HG03342 (cell line): ENCODE measurements around the gene BACH2.
"Not testable (repeated sequence)": the region's sequence is repeated elsewhere in the genome, so short reads cannot be mapped to it uniquely, and the experiment has no call there.

Experiments used
- ATAC-seq: cut with Tn5 transposase; IDR thresholded peaks from one replicate; pipeline ENCODE4 v1.9.1; 2021; ENCODE audit warnings: mild to moderate bottlenecking, moderate library complexity; ENCODE audit not compliant: unreplicated experiment

Gene BACH2

DNA sequence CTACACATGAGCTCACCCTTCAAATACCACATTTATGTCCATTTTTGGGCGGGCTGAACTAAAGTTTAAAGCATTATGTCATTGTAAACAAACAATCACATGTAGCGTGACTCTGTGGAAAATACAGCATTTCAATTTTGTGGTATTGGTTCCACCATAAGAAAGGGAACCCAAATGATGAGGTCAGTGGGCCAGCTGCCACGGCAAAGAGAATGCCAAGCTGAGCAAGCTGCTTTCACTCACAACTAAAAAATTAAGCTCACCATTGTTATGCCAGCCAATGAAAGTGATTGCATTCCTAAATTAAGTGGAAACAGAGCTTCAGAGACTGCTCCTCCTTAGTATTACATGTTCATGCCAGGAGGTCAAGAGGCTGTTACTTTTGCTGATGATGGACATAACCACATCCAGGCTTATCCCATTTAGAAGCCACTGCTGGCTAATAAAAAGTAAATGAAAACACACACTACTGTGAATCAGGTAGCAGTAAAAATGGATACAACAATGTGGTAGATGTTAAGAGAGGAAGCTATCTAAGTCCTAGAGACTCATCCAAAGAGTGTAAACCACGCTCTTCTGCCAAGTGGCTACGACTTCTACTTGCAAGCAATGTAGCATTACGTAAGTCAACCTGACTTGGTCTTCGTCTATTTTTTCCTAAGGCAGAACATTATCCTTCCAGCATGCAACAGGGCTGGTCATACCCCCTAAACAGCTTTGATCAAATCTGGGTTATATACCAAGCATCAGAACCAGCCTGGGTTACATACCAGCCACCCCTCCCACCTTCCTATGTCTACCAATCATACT lies 164.8 kb downstream of the BACH2 start:
- ATAC-seq = no peak

DNA sequence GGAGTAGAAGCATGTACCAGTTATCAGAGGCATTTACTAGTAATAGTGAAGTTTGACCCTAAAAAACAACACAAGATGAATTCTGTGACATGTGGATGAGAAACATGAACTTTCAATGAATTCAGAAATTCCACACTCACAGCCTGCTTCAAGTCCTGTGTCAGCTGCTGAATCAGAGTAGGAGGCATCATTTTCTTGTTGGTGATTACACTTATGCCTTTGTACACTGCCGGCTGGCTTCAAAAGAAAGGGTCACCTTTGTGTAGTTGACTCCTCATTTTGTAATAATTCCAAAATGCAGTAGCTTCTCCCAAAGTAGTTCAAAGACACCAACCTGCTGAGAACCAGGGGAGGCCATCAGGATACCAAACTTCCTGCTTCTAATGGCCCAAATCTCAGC lies 165.5 kb downstream of the BACH2 start:
- no peak for ATAC-seq

DNA sequence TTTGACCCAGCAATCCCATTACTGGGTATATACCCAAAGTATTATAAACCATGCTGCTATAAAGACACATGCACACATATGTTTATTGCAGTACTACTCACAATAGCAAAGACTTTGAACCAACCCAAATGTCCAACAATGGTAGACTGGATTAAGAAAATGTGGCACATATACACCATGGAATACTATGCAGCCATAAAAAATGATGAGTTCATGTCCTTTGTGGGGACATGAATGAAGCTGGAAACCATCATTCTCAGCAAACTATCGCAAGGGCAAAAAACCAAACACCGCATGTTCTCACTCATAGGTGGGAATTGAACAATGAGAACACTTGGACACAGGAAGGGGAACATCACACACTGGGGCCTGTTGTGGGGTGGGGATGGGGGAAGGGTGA lies 168.0 kb downstream of the BACH2 start:
- ATAC-seq = not testable (repeated sequence)

DNA sequence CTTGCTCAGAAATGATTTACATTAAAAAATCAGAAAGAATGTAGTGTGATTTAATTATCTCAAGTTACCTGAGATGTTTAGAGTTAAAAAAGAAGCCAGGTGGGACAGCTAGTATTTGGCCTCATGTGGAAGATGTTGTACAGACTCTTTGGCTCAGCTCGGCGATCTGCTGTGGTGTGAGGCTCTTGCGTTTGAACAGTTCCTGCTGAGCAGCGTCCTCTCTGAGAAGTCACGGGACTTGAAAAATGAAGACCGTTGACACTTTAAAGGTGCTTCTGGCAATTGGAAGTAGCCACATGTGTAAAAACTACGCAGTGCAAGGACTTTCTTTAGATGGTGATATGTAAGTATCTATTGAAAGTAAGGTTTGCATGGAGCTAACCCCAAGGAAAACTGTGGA lies 169.0 kb downstream of the BACH2 start:
- no peak for ATAC-seq

DNA sequence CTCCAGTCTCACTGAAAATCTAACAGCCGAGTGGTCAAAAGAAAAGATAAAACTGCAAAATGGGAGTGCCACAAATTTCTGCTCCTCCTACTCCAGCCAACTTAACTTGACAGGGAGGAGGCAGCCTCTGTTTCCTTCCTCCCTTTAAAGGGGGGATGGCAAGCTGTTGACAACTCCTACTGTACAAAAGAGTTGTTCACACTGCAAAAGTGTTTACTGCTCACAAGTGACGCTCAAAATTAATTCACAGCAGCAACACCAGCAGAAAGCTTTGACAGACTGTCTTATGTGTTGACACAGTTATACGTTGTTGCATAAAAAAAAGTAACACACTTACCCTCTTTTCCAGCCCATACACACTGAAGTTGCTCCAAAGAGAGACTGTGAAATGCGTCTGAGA lies 169.8 kb downstream of the BACH2 start:
- no peak for ATAC-seq

DNA sequence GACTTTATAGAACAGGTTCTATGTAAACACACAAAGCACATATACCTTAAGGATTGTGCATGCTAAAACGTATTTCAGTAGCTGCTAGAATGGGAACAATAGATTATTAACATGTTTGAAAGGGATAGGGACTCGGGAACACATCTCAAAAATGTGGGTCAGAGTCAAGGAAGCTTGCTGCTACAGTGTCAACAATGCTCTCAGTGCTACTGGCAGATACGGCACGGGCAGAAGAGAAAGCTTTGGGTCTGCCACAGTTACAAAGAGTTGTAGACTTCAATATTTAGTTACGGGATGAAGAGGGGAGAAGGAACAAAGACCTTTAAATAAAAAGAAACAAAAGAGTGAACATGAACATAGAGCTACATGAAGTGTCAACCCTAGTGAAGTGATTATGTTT lies 170.5 kb downstream of the BACH2 start:
- no peak for ATAC-seq

DNA sequence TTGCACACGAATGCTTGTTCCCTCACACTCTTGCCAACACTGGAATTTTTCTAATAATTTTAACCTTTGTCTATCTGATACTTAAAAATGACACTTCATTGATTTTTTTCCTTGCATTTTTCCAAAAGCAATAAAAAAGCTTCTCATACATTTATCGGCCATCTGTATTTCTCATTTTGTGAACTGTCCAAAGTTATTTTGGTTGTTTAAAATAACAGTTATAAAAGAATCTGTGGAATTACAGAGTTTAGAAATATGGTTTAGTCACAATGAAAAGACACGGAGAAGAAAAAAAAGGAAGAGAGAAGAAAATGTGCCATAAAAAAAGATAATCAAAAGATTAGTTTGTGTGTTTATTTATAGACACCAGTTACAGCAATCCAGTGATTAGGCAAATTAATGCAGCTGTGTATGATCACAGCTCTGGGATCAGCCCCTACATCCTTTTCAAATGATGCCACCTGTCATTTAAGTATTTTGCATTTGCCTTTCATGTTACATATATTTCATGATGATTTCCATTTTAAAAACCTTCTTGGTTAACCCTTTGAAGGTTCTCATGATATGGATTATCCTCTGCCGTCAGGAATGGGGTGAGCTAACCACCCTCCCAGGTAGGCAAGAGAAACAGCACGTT lies 171.7 kb downstream of the BACH2 start:
- ATAC-seq = no peak

DNA sequence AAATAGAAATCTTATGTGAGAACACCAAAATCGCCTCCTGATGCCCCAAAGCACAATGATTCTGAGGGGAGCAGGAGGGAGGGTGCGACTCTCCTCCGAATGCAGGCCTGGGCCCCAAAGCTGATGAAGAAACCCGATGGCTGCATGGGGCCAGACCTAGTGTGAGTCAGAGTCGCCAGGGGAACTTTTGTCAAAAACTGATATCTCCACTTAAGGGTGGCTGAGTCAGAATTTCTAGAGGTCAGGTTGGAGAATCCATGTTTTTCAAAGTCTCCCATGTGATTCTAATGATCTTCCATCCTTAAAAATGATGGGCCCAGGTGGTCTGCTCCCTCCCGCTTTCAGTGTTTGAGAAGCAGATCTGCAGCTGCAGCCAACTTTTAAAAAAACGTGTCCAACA lies 172.8 kb downstream of the BACH2 start:
- ATAC-seq = no peak

DNA sequence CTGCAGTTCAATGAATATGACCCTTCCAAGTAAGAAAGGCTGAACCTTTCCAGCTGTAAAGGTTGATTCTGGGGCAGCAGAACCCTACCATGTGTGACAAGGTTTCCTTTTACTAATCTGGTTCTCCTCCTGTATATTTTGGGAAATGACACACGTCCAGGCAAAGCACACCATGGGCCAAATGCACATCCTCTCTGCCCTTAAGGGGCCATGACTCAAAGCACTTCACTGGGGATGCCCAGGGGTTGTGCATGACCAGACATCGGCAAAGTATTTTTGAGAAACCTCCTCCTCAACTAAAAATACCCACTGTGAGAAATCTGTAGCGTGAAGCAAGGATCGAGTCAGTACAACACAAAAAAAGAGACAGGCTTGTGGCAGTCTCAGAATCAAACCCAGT lies 174.7 kb downstream of the BACH2 start:
- ATAC-seq = no peak

DNA sequence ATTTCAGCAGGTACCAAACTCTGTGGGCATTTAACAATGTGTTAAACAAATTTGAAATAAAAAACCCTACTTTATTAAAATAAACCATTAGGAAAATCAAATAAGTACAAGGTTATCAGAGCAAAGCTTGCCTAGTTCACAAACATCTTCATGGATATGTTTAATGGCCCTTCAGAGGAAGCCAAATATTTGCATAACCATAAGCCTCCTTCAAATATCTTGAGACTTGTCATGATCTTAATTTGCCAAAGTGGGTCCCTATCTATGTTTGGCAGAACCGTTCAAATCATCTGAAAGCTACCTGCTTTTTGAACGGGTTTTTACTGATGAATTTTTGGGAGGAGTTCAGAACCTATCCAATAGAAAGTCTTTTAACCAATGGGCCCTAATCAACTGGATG lies 176.3 kb downstream of the BACH2 start:
- no peak for ATAC-seq

DNA sequence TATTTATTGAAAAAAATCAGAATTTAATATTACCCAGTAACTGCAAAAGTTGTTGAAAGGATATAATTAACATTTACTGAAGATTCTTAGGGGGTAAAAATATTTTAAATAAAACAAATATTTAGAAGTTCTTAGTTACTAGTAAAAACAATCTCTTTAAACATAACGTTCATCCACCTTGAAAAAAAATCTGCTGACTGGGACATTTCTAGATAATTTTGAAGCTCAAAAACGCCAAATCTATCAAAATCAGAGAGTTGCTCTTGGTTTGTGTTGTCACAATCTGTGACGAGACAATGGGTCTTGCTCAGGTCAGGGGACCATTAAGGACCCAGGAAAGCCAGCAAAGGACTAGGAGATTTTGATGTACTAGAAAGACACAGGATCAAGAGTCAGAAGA lies 177.0 kb downstream of the BACH2 start:
- no peak for ATAC-seq

DNA sequence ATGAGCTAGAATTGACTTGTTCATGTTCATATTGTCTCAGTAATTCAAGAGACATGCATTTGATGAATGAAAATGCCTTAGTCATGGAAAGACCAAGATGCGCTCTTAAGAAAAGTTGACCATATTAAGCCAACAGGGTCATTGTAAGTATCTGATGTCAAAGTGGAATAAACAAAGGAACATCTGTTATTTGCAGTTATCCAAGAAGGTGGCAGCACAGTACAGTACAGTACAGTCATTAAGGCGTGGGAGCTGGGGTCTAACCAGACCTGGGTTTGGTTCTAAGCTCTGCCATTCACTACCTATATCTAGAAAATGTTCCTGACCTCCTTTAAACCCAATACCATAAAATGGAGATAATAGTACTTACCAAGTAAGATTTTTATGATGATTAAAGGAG lies 178.1 kb downstream of the BACH2 start:
- no peak for ATAC-seq

DNA sequence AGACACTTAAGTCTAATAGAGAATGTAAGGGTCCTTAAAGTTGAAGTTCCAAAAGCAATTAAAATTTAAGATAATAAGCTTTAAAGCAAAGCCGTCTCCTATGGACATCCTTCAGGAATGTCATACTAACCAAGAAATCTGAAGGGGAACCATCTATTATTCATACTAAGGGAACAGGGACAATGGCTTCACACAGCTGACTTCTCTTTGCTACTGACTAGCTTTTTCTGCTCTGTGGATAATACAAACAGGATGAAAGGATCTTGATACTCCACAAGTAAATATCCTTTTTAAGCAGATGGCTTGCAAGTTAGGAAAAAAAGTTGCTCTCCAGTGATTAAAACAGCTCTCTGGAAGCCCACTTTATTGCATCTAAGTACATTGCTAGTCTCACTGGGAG lies 178.6 kb downstream of the BACH2 start:
- no peak for ATAC-seq

DNA sequence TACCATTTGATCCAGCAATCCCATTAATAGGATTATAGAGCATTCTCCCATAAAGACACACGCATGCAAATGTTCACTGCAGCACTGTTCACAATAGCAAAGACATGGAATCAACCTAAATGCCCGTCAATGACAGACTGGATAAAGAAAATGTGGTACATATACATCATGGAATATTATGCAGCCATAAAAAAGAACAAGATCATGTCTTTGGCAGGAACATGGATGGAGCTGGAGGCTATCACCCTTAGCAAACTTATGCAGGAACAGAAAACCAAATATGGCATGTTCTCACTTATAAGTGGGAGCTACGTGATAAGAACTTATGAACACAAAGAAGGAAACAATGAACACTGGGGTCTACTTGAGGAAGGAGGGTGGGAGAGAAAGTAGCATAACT lies 180.5 kb downstream of the BACH2 start:
- not testable (repeated sequence) for ATAC-seq

DNA sequence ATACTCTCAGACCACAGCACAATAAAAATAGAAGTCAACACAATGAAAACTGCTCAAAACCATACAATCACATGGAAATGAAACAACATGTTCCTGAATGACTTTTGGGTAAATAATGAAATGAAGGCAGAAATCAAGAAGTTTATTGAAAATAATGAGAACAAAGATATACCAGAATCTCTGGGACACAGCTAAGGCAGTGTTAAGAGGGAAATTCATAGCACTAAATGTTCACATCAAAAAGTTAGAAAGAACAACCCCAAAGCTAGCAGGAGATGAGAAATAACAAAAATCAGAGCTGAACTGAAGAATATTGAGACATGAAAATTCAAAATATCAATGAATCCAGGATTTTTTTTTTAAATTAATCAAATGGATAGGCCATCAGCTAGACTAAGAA lies 183.3 kb downstream of the BACH2 start:
- no peak for ATAC-seq

DNA sequence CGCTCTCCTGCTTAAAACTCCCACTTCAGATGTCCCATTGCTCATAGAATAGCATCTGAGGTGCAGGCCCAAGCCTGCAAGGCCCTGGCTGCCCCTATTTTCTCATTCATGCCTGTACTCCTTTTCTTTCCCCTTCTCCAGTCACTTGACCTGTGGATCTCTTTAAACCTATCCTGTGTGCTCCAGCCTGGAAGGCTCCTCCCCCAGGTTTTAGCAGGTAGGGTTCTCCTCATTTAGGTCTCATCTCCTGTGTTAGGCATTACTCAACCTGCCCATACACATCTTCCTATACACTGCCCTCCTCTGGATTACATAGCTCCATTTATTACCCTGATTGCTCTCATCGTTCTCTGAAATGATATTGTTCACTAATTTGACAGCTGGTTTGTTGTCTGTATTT lies 185.3 kb downstream of the BACH2 start:
- ATAC-seq = no peak

DNA sequence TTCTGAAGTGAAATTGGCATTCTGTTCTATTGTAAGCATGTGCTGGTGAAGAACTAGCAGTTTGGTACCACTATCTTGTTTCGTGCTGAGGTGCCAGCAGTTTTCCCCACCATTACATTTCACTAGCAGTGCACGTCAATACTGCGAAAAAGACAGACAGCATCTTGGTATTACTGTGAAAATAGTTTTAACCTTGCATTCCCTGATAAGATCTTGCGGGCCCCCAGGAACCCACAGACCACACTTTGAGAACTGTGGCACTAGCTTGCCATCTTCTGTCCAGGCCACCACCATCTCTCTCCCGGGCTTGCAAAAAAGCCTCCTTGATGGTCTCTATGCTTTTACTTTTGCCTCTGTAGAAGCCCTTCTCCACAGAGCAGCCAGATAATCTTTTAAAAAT lies 185.7 kb downstream of the BACH2 start:
- no peak for ATAC-seq

DNA sequence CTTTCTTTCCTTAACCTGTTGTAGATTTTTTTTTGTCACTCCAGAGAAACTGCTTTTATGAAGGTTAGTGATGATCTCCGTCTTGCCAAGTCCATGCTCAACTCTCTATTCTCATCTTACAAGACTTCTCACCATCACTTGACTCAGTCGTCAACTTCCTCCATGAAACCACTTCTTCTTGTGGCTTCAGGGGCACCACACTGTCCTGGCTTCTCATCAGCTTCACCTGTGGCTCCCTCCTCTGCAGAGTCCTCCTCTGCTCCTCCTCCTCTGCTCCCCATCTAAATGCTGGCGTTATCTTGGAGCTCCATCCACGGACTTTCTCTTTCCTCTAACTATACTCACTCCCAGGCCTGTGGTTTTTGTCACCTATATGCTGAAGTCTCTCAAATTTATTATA lies 187.5 kb downstream of the BACH2 start:
- no peak for ATAC-seq

DNA sequence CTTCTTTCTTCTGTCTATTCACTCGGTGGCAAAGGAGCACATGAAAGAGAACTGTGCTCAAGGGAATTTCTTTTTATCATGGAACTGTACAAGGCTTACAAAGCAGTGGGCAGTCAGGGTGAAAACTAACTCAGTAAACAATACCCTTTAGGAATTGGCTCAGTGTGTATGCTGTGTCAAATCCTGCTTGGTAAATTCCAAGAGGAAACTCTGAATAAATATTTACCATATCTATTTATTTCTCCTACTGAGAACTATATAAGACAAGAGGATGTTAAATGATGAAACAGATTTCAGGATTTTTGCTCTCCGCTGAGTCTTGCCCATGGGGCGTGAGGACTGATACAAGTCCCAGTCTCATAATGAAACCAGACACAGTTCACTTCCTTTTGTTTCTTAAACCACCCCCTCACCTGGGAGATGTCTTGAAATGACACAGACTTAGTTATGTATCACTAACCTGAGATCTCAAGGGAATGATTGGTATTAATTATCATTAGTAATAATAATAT lies 188.8 kb downstream of the BACH2 start:
- ATAC-seq = peak; percentile 87

DNA sequence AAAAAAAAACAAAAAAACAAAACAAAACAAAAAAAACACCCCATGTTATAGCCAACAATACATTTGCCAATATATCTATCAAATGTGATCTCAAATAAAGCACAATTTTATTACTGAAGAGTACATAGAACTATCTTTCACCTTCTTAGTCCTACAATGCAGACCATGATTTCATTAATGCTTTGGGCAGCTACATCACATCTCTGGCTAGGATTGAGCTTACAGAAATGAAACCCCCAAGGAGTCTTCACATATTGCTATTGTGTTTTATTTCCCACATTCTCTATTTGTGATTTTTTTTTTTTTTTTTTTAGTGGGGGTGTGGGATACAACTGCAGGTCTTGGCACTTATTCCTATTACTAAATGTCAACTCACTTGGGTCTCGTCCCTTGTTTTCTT lies 189.3 kb downstream of the BACH2 start:
- ATAC-seq = no peak

DNA sequence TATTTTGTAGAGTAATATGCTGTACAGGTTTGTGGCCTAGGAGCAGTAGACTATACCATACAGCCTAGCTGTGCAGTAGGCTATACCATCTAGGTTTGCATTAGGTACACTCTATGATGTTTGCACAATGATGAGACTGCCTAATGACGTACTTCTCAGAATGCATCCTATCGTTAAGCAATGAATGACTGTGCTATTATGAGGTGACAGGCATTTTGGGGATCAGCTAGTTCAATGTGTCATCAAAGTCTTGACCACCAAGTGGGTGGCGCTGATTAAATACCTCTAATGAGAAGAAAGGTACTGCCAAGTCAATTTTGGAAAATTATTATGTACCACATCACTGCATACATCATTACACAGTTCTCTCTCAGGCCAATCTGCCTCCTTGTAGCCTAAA lies 190.2 kb downstream of the BACH2 start:
- no peak for ATAC-seq

DNA sequence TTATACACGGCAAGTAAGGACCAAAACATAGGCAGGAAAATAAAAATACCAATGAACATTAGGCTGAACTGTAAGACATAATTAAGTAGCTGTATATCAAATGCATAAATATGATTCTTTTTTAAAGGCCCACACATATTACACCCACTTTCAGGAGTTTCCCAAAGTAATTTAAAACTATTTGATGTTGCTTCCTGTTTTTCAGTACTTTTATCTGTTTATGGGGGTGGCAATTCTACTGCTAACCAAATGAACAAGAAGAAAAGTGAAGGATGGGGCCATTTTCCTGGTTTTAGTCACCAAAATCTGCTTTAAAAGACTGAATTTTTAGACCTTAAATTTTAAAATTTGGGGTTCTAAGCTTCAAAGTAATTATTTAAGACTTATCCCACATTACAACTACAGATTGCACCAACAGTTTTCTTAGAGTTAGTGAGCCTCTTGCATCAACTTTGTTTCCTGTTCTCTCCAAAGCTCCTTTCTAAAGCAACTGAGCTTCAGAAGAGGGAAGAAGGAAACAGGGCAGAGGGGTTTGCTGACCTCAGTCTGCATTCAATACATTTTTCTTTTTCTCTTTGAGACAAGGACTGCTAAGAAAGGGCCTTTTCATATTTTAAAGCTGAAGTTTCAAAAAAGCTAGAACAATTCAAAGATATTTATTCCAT lies 191.0 kb downstream of the BACH2 start:
- no peak for ATAC-seq
